GM18873 (cell line): ENCODE measurements around the gene EEIG1.

Source experiments
- ATAC-seq: cut with Tn5 transposase; IDR thresholded peaks from one replicate; pipeline ENCODE4 v1.9.1; 2021; ENCODE audit warnings: mild to moderate bottlenecking, moderate library complexity, moderate number of reproducible peaks; ENCODE audit not compliant: unreplicated experiment, low FRiP score

Gene EEIG1

GRCh38 chr9:127975376-127976315 is 5.1 kb downstream of the EEIG1 start:
- no peak for ATAC-seq

- ATAC-seq, result no peak
These were observed 6.0 kb downstream of the EEIG1 start for GRCh38 chr9:127974769-127975261.

GRCh38 chr9:127974001-127974768 is 6.6 kb downstream of the EEIG1 start:
- ATAC-seq, result no peak

GRCh38 chr9:127973169-127974000 is 7.4 kb downstream of the EEIG1 start:
- no peak for ATAC-seq

- ATAC-seq, result no peak
These were observed 8.4 kb downstream of the EEIG1 start for GRCh38 chr9:127972236-127972871.

- ATAC-seq, result no peak
These were observed 9.2 kb downstream of the EEIG1 start for GRCh38 chr9:127971357-127972235.

- peak; percentile 56 for ATAC-seq
These were observed 10.1 kb downstream of the EEIG1 start for GRCh38 chr9:127970401-127971313.

- no peak for ATAC-seq
These were observed 11.9 kb downstream of the EEIG1 start for GRCh38 chr9:127968700-127969383.

- no peak for ATAC-seq
These were observed 12.7 kb downstream of the EEIG1 start for GRCh38 chr9:127968042-127968441.

- ATAC-seq, result no peak
These were observed 13.5 kb downstream of the EEIG1 start for GRCh38 chr9:127967151-127967809.

- ATAC-seq, result no peak
These were observed 14.2 kb downstream of the EEIG1 start for GRCh38 chr9:127966416-127967150.

- no peak for ATAC-seq
These were observed 14.8 kb downstream of the EEIG1 start for GRCh38 chr9:127965953-127966352.

- no peak for ATAC-seq
These were observed 17.3 kb downstream of the EEIG1 start for GRCh38 chr9:127963359-127964064.

GRCh38 chr9:127963041-127963358 is 17.8 kb downstream of the EEIG1 start:
- no peak for ATAC-seq

GRCh38 chr9:127962278-127962677 is 18.5 kb downstream of the EEIG1 start:
- ATAC-seq, result no peak
